Measurements from ENCODE around the gene HEPACAM.

HEPACAM gene

GRCh38 chr11:124930799-124931198 lies 5.0 kb downstream of the HEPACAM start:
- Histone ChIP-seq H2BK15ac (ENCODE audit: low read depth, poor library complexity, severe bottlenecking) (no peak overlapping the region), H3K4me2 (ENCODE audit: low read length, poor library complexity, severe bottlenecking) (no peak overlapping the region), H3K36me3 (ENCODE audit: control insufficient read depth in 1 of 2, insufficient read depth in 2 of 2, low read depth in 1 of 2, low read length in 2 of 2) (no peaks in the 10 kb centered on the region), H3K27ac (ENCODE audit: low read length, poor library complexity, severe bottlenecking) (no peak overlapping the region), H2AFZ (ENCODE audit: low read depth, low read length) (no peak overlapping the region), H2AK5ac (ENCODE audit: low read length, severe bottlenecking) (no peak overlapping the region), H3K4me1 (ENCODE audit: control insufficient read depth, insufficient read depth, low read depth, low read length) (peaks cover 4% of the 10 kb centered on the region), H2BK5ac (ENCODE audit: low read depth, low read length, poor library complexity, severe bottlenecking) (no peak overlapping the region), H3K4ac (ENCODE audit: low read depth in 1 of 2, low read length in 2 of 2) (no peak overlapping the region), H4K91ac (ENCODE audit: low read length) (no peak overlapping the region), H3K4me3 (ENCODE audit: insufficient read depth in 1 of 2, low read depth in 1 of 2, low read length in 2 of 2) (no peak overlapping the region), H3K9me3 (ENCODE audit: control insufficient read depth, low read length) (no peaks in the 10 kb centered on the region), H3K79me1 (replicated peaks; ENCODE audit: low read length, poor library complexity, severe bottlenecking) (no peaks in the 10 kb centered on the region), H2BK120ac (ENCODE audit: low read depth, low read length) (no peak overlapping the region), H4K8ac (ENCODE audit: low read length) (no peak overlapping the region), H3K23ac (ENCODE audit: low read length in 2 of 2) (no peak overlapping the region), H3K27me3 (ENCODE audit: control insufficient read depth in 1 of 2, insufficient read depth in 1 of 2, low read length in 2 of 2) (no peaks in the 10 kb centered on the region), H3K9ac (ENCODE audit: low read length) (no peak overlapping the region), H3K18ac (ENCODE audit: low read depth in 1 of 2, low read length in 2 of 2) (no peak overlapping the region), H2BK12ac (ENCODE audit: low read length in 2 of 2) (no peak overlapping the region), H3K14ac (ENCODE audit: low read length in 2 of 2) (no peak overlapping the region)
- no CpG with 5 or more reads among the region's 3 CpGs for WGBS
- DNase-seq = no peak

GRCh38 chr11:124928942-124929665 lies 6.7 kb downstream of the HEPACAM start:
- Histone ChIP-seq H3K4ac (ENCODE audit: low read depth in 1 of 2, low read length in 2 of 2) (no peak overlapping the region), H3K4me3 (ENCODE audit: insufficient read depth in 1 of 2, low read depth in 1 of 2, low read length in 2 of 2) (no peak overlapping the region), H3K36me3 (ENCODE audit: control insufficient read depth in 1 of 2, insufficient read depth in 2 of 2, low read depth in 1 of 2, low read length in 2 of 2) (no peaks in the 10 kb centered on the region), H3K9ac (ENCODE audit: low read length) (no peak overlapping the region), H2BK120ac (ENCODE audit: low read depth, low read length) (no peak overlapping the region), H3K18ac (ENCODE audit: low read depth in 1 of 2, low read length in 2 of 2) (no peak overlapping the region), H2AFZ (ENCODE audit: low read depth, low read length) (no peak overlapping the region), H2BK15ac (ENCODE audit: low read depth, poor library complexity, severe bottlenecking) (no peak overlapping the region), H2BK12ac (ENCODE audit: low read length in 2 of 2) (no peak overlapping the region), H3K27me3 (ENCODE audit: control insufficient read depth in 1 of 2, insufficient read depth in 1 of 2, low read length in 2 of 2) (no peaks in the 10 kb centered on the region), H4K91ac (ENCODE audit: low read length) (no peak overlapping the region), H4K8ac (ENCODE audit: low read length) (no peak overlapping the region), H2AK5ac (ENCODE audit: low read length, severe bottlenecking) (no peak overlapping the region), H3K14ac (ENCODE audit: low read length in 2 of 2) (no peak overlapping the region), H3K79me1 (replicated peaks; ENCODE audit: low read length, poor library complexity, severe bottlenecking) (no peaks in the 10 kb centered on the region), H3K4me2 (ENCODE audit: low read length, poor library complexity, severe bottlenecking) (no peak overlapping the region), H3K4me1 (ENCODE audit: control insufficient read depth, insufficient read depth, low read depth, low read length) (no peaks in the 10 kb centered on the region), H2BK5ac (ENCODE audit: low read depth, low read length, poor library complexity, severe bottlenecking) (no peak overlapping the region), H3K23ac (ENCODE audit: low read length in 2 of 2) (no peak overlapping the region), H3K27ac (ENCODE audit: low read length, poor library complexity, severe bottlenecking) (no peak overlapping the region), H3K9me3 (ENCODE audit: control insufficient read depth, low read length) (no peaks in the 10 kb centered on the region)
- WGBS = 59% methylated on average over 3 of the region's 4 CpGs
- no peak for DNase-seq

- Histone ChIP-seq H3K36me3 (ENCODE audit: control insufficient read depth in 1 of 2, insufficient read depth in 2 of 2, low read depth in 1 of 2, low read length in 2 of 2) (no peaks in the 10 kb centered on the region), H3K27ac (ENCODE audit: low read length, poor library complexity, severe bottlenecking) (no peak overlapping the region), H2BK5ac (ENCODE audit: low read depth, low read length, poor library complexity, severe bottlenecking) (no peak overlapping the region), H3K18ac (ENCODE audit: low read depth in 1 of 2, low read length in 2 of 2) (no peak overlapping the region), H3K9me3 (ENCODE audit: control insufficient read depth, low read length) (no peaks in the 10 kb centered on the region), H3K4me3 (ENCODE audit: insufficient read depth in 1 of 2, low read depth in 1 of 2, low read length in 2 of 2) (no peak overlapping the region), H3K23ac (ENCODE audit: low read length in 2 of 2) (no peak overlapping the region), H3K9ac (ENCODE audit: low read length) (no peak overlapping the region), H3K14ac (ENCODE audit: low read length in 2 of 2) (peak overlapping the region in 1 of 2 experiments; percentile 26), H4K8ac (ENCODE audit: low read length) (no peak overlapping the region), H3K79me1 (replicated peaks; ENCODE audit: low read length, poor library complexity, severe bottlenecking) (no peaks in the 10 kb centered on the region), H2BK12ac (ENCODE audit: low read length in 2 of 2) (no peak overlapping the region), H2AFZ (ENCODE audit: low read depth, low read length) (no peak overlapping the region), H2BK15ac (ENCODE audit: low read depth, poor library complexity, severe bottlenecking) (no peak overlapping the region), H3K4me1 (ENCODE audit: control insufficient read depth, insufficient read depth, low read depth, low read length) (peaks cover 11% of the 10 kb centered on the region), H3K4me2 (ENCODE audit: low read length, poor library complexity, severe bottlenecking) (no peak overlapping the region), H3K27me3 (ENCODE audit: control insufficient read depth in 1 of 2, insufficient read depth in 1 of 2, low read length in 2 of 2) (peaks cover 0 to 5% of the 10 kb centered on the region in 2 experiments), H2AK5ac (ENCODE audit: low read length, severe bottlenecking) (no peak overlapping the region), H2BK120ac (ENCODE audit: low read depth, low read length) (no peak overlapping the region), H3K4ac (ENCODE audit: low read depth in 1 of 2, low read length in 2 of 2) (no peak overlapping the region), H4K91ac (ENCODE audit: low read length) (no peak overlapping the region)
- DNase-seq = no peak
Measured at GRCh38 chr11:124923296-124923695, 12.6 kb downstream of the HEPACAM start.

GRCh38 chr11:124922831-124923230 lies 13.0 kb downstream of the HEPACAM start:
- Histone ChIP-seq H2BK120ac (ENCODE audit: low read depth, low read length) (no peak overlapping the region), H3K4ac (ENCODE audit: low read depth in 1 of 2, low read length in 2 of 2) (no peak overlapping the region), H2BK12ac (ENCODE audit: low read length in 2 of 2) (no peak overlapping the region), H3K4me1 (ENCODE audit: control insufficient read depth, insufficient read depth, low read depth, low read length) (peaks cover 11% of the 10 kb centered on the region), H3K14ac (ENCODE audit: low read length in 2 of 2) (no peak overlapping the region), H2BK5ac (ENCODE audit: low read depth, low read length, poor library complexity, severe bottlenecking) (no peak overlapping the region), H2AK5ac (ENCODE audit: low read length, severe bottlenecking) (no peak overlapping the region), H4K91ac (ENCODE audit: low read length) (no peak overlapping the region), H3K4me2 (ENCODE audit: low read length, poor library complexity, severe bottlenecking) (no peak overlapping the region), H3K9ac (ENCODE audit: low read length) (no peak overlapping the region), H3K9me3 (ENCODE audit: control insufficient read depth, low read length) (no peaks in the 10 kb centered on the region), H3K18ac (ENCODE audit: low read depth in 1 of 2, low read length in 2 of 2) (no peak overlapping the region), H4K8ac (ENCODE audit: low read length) (no peak overlapping the region), H3K4me3 (ENCODE audit: insufficient read depth in 1 of 2, low read depth in 1 of 2, low read length in 2 of 2) (no peak overlapping the region), H2AFZ (ENCODE audit: low read depth, low read length) (no peak overlapping the region), H2BK15ac (ENCODE audit: low read depth, poor library complexity, severe bottlenecking) (no peak overlapping the region), H3K27ac (ENCODE audit: low read length, poor library complexity, severe bottlenecking) (no peak overlapping the region), H3K27me3 (ENCODE audit: control insufficient read depth in 1 of 2, insufficient read depth in 1 of 2, low read length in 2 of 2) (peaks cover 0 to 5% of the 10 kb centered on the region in 2 experiments), H3K23ac (ENCODE audit: low read length in 2 of 2) (no peak overlapping the region), H3K79me1 (replicated peaks; ENCODE audit: low read length, poor library complexity, severe bottlenecking) (no peaks in the 10 kb centered on the region), H3K36me3 (ENCODE audit: control insufficient read depth in 1 of 2, insufficient read depth in 2 of 2, low read depth in 1 of 2, low read length in 2 of 2) (no peaks in the 10 kb centered on the region)
- WGBS = over 99% methylated on average over 4 of the region's 4 CpGs
- DNase-seq = no peak
